ENCODE results near the gene KCNIP1.
A peak's percentile ranks its signal among the peaks of the same experiment; 100 is the strongest.

Gene KCNIP1

DNA sequence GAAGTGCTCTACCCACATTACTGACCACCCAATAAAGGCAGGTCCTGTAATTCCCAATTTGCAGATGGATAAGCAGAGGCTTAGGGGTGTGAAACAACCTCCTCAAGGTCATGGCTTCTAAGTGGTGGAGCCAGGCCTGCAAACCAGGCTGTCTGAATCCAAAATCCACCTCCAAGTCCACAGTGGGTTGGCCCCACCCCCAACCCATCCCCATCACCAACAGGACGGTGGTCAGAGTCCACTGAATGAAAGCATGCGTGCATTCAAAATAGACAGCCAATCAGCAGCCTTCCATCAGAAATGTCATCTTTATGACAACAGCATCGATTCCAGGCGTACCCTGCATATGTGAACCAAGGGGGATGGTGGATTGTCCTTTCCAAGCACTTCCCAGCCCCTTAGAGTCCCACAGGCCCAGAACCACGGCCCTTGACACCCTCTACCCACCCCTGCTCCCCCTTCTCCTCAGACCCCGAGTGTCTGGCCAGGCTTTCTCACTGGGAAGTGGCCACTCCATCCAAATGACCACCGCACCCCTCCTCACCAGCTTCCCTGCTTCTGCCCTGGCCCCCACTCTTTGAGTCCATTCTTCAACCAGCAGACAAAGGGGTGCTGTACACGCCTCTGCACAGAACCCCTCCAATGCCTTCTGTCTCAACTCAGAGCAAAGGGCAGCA, 133.1 kb downstream of the KCNIP1 start:
- no peak for TF ChIP-seq EZH2phosphoT487 (IDR thresholded peaks at IDR 0.05; ENCODE audit: borderline replicate concordance)
- TF ChIP-seq, protein P1, sequence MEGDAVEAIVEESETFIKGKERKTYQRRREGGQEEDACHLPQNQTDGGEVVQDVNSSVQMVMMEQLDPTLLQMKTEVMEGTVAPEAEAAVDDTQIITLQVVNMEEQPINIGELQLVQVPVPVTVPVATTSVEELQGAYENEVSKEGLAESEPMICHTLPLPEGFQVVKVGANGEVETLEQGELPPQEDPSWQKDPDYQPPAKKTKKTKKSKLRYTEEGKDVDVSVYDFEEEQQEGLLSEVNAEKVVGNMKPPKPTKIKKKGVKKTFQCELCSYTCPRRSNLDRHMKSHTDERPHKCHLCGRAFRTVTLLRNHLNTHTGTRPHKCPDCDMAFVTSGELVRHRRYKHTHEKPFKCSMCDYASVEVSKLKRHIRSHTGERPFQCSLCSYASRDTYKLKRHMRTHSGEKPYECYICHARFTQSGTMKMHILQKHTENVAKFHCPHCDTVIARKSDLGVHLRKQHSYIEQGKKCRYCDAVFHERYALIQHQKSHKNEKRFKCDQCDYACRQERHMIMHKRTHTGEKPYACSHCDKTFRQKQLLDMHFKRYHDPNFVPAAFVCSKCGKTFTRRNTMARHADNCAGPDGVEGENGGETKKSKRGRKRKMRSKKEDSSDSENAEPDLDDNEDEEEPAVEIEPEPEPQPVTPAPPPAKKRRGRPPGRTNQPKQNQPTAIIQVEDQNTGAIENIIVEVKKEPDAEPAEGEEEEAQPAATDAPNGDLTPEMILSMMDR (conservative IDR thresholded peaks at IDR 0.05; ENCODE audit: low read length): no peak
- Histone ChIP-seq H3K36me3 (ENCODE audit: insufficient read depth, low read length) (no peaks in the 10 kb centered on the region), H3K4me2 (ENCODE audit: low read depth, low read length, poor library complexity, severe bottlenecking) (no peak overlapping the region), H4K20me1 (ENCODE audit: insufficient read depth, low read length, poor library complexity, severe bottlenecking) (no peaks in the 10 kb centered on the region), H2AFZ (ENCODE audit: low read length) (no peak overlapping the region), H3K9me3 (ENCODE audit: insufficient read depth, low read depth, low read length) (no peaks in the 10 kb centered on the region), H3K4me1 (ENCODE audit: insufficient read depth, low read length, poor library complexity, severe bottlenecking) (peaks cover 5% of the 10 kb centered on the region), H3K27me3 (ENCODE audit: insufficient read depth, low read length, poor library complexity, severe bottlenecking) (no peaks in the 10 kb centered on the region), H3K9ac (ENCODE audit: low read depth, low read length, poor library complexity, severe bottlenecking) (no peak overlapping the region), H3K9me2 (replicated peaks; ENCODE audit: low read depth, low read length) (no peaks in the 10 kb centered on the region), H3K4me3 (ENCODE audit: low read length, poor library complexity, severe bottlenecking) (no peak overlapping the region), H3K79me2 (ENCODE audit: insufficient read depth, low read length) (no peaks in the 10 kb centered on the region), H3F3A (ENCODE audit: low read depth) (no peaks in the 10 kb centered on the region)

DNA sequence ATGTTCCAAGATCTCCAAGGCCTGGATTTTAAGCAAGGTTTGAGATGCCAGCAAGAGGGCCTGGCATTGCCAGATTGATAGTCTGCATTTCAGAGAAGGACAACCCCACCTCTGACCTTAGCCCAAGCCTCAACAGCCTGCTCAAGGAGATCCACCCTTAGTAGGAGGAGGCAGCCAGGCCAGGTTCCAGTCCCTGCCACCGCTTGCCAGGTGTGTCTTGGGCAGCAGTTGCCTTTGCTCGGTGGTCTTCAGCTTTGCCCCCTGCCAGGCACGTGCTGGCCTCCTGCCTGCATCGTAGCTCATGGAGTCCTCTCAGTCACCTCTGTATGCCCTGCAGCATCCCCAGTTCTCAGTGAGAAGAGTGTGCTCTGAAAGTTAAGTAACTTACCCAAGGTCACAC, 134.2 kb downstream of the KCNIP1 start:
- no peak overlapping the region for H3K4me2 ChIP-seq (ENCODE audit: low read depth, low read length, poor library complexity, severe bottlenecking)
- no peaks in the 10 kb centered on the region for H4K20me1 ChIP-seq (ENCODE audit: insufficient read depth, low read length, poor library complexity, severe bottlenecking)
- peaks cover 5% of the 10 kb centered on the region for H3K4me1 ChIP-seq (ENCODE audit: insufficient read depth, low read length, poor library complexity, severe bottlenecking)
- H3K4me3 ChIP-seq (ENCODE audit: low read length, poor library complexity, severe bottlenecking): no peak overlapping the region
- H3K36me3 ChIP-seq (ENCODE audit: insufficient read depth, low read length): no peaks in the 10 kb centered on the region
- H3K9ac ChIP-seq (ENCODE audit: low read depth, low read length, poor library complexity, severe bottlenecking): no peak overlapping the region
- no peaks in the 10 kb centered on the region for H3K27me3 ChIP-seq (ENCODE audit: insufficient read depth, low read length, poor library complexity, severe bottlenecking)
- H2AFZ ChIP-seq (ENCODE audit: low read length): no peak overlapping the region
- H3K79me2 ChIP-seq (ENCODE audit: insufficient read depth, low read length): no peaks in the 10 kb centered on the region
- H3K9me3 ChIP-seq (ENCODE audit: insufficient read depth, low read depth, low read length): no peaks in the 10 kb centered on the region
- TF ChIP-seq, protein P1 (conservative IDR thresholded peaks at IDR 0.05; ENCODE audit: low read length): no peak
- TF ChIP-seq EZH2phosphoT487 (IDR thresholded peaks at IDR 0.05; ENCODE audit: borderline replicate concordance): no peak
- no peaks in the 10 kb centered on the region for H3F3A ChIP-seq (ENCODE audit: low read depth)
- H3K9me2 ChIP-seq (replicated peaks; ENCODE audit: low read depth, low read length): no peaks in the 10 kb centered on the region

DNA sequence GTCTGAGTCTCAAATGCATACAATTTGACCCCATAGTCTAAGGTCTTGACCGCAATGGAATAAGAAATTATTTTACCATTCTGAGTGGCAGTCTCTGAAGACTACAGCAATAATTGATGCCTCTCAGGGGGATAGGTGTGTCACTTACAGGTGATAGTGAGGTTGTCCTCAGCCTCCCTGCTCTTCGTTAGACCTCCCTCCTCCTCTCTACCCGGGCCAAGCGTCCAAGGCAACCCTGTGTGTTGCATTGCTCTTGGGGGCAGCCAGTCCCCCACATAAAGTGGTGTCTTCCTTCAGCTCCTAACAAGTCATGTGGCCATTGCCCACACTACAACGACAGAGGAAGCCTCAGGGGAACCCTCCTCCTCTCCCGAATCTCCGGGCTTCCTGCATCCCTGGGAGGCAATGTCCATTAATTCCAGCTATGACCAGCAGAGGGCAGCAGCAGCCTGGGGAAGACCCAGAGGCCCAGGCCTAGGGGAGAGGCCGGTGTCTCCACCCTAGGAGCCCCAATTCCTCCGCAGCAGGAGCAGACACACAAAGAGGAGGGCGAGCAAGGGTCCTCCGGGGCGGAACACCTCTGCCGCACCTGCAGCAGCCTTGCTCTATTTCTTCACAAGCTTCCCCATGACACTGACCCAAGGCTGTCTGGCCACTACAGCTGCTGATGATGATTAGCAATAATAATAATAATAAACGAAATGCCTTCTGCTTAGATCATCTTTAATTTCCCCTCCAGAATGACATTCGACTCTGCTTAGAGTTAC, 134.8 kb downstream of the KCNIP1 start:
- Histone ChIP-seq H2AFZ (ENCODE audit: low read length) (no peak overlapping the region), H3K9ac (ENCODE audit: low read depth, low read length, poor library complexity, severe bottlenecking) (no peak overlapping the region), H3K9me2 (replicated peaks; ENCODE audit: low read depth, low read length) (no peaks in the 10 kb centered on the region), H3K4me3 (ENCODE audit: low read length, poor library complexity, severe bottlenecking) (no peak overlapping the region), H3K36me3 (ENCODE audit: insufficient read depth, low read length) (no peaks in the 10 kb centered on the region), H3F3A (ENCODE audit: low read depth) (no peaks in the 10 kb centered on the region), H3K27me3 (ENCODE audit: insufficient read depth, low read length, poor library complexity, severe bottlenecking) (no peaks in the 10 kb centered on the region), H3K9me3 (ENCODE audit: insufficient read depth, low read depth, low read length) (no peaks in the 10 kb centered on the region), H3K4me2 (ENCODE audit: low read depth, low read length, poor library complexity, severe bottlenecking) (no peak overlapping the region), H4K20me1 (ENCODE audit: insufficient read depth, low read length, poor library complexity, severe bottlenecking) (no peaks in the 10 kb centered on the region), H3K79me2 (ENCODE audit: insufficient read depth, low read length) (no peaks in the 10 kb centered on the region), H3K4me1 (ENCODE audit: insufficient read depth, low read length, poor library complexity, severe bottlenecking) (peaks cover 5% of the 10 kb centered on the region)
- TF ChIP-seq EZH2phosphoT487 (IDR thresholded peaks at IDR 0.05; ENCODE audit: borderline replicate concordance): no peak
- TF ChIP-seq, protein P1 (conservative IDR thresholded peaks at IDR 0.05; ENCODE audit: low read length): peak; percentile 72

Data from Loucy (cell line).